Measurements from ENCODE around the gene SNRPA1.
A peak's percentile ranks its signal among the peaks of the same experiment; 100 is the strongest.
"Not testable (repeated sequence)": the region's sequence is repeated elsewhere in the genome, so short reads cannot be mapped to it uniquely, and the experiment has no call there.

Gene SNRPA1

DNA sequence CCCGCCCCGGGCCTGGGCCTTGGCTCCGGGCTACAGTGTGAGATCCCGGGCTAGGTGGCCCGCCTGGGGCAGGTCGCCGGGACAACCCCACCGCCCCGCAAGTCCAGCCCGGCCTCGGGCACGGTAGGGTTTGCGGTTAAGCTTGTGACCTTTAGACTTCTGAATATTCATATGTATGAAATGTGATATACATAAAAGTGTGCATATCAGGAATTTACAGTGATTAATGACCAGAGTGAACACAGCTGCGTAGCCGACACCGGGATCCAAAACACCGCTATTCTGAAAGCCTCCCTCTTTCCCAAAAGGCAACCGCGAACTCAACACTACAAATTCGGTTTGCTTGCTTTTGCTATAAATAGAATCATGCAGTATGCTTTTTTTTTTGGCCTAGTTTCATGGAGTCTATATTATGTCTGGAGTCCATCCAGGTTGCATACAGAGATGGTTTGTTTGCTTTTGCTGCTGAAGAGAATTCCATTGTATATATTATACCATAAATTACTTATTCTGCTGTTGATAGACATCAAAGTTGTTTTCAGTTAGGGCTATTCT is 636 bp upstream of the SNRPA1 start:
- DNase-seq (ENCODE audit: low read depth) = no peak

DNA sequence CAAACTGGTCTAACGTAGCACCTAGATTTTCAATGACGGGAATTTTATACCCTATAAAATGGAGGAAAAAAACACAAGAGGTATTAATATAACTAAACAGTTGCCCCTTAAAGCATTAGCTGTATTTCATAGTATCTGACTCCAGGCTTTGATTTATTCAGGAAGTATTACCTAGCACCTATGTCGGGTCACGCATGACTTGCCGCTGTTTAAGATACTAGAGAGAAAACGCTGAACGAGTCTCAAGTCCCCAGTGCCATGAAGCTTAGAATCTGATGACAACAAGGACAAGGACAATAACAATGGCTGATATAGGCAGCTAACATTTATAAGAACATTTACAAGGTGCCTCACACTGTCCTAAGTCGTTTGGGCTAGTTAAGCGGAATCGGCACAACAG is 1.9 kb downstream of the SNRPA1 start:
- DNase-seq (ENCODE audit: low read depth) = no peak

- DNase-seq (ENCODE audit: low read depth) = no peak
Measured at GRCh38 chr15:101288905-101289513, 6.0 kb downstream of the SNRPA1 start.

GRCh38 chr15:101287342-101287741 is 7.7 kb downstream of the SNRPA1 start:
- not testable (repeated sequence) for DNase-seq (ENCODE audit: low read depth)

DNA sequence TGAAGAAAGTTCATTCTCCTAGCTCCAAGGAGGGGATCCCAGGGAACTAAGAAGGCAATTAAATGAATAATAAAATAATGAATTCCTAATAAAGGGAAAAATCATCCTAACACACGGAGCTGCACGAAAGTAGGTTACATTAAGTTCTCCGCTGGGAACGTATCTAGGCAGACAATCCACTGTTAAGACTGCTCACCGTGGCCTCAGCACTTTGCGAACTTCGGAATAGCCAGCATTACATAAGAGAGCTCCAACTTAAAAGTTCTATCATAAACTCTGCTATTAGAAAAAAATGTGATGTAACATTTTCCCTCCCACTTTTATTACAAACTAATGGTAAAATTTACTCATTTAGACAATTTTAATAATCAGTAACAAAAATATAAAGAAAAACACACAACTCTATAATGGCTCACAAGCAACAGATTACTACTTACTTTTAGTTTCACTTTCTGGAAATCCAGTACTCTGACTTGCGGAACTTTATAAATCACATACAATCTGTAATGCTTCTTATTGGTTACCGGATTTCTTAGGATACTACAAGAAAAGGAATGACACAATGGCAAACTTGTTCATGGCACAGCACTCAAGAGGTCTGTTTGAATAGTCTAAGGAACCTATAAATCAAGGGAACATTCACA is 8.5 kb downstream of the SNRPA1 start:
- DNase-seq (ENCODE audit: low read depth) = no peak

GRCh38 chr15:101283931-101284330 is 11.1 kb downstream of the SNRPA1 start:
- no peak for DNase-seq (ENCODE audit: low read depth)

DNA sequence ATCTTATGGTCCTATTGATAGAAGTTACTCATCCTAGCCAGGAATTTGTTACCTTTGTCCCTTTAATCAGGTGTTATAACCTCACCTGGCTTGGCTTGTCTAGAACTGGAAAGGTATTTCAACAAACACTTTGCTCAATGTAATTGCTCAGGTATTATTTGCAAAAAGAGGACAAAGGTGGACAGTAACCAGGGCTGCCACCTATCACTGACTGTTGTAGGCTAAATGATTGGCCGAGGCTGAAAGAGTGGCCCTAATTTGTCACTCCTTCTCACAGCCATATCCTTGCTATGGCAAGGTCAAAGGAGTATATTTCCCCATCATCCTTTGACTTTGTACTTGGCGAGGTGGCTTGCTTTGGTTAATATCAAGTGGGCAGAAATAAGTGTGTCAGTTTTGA is 15.0 kb downstream of the SNRPA1 start:
- DNase-seq (ENCODE audit: low read depth) = no peak

DNA sequence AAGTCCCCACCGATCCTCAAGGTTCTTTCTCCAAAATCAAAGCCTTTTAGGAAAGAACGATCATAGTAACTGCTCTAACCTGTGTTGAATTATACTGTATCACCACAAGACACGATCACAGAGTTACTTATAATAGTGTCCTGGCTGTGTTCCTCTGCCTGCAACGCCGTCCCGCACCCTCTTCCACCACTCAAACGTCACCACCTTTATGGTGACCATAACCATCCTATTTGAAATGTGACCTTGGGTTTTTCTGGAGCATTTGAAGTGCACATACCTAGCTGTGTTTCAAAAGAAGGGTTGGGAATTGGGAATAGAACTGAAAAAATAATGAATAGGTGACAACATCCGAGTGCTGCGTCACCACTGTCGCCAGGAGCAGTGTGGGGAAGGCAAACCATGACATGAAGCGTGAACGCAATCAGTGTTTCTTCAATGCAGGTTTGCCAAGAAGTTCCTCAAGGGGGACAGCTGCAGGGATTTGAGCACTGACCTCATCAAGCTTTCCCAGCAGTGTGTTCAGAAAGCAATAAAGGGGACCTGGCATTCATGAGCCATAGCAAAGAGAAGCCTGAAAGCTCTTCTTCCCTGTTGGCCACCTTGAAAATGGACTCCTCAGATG is 17.0 kb downstream of the SNRPA1 start:
- DNase-seq (ENCODE audit: low read depth) = no peak

DNA sequence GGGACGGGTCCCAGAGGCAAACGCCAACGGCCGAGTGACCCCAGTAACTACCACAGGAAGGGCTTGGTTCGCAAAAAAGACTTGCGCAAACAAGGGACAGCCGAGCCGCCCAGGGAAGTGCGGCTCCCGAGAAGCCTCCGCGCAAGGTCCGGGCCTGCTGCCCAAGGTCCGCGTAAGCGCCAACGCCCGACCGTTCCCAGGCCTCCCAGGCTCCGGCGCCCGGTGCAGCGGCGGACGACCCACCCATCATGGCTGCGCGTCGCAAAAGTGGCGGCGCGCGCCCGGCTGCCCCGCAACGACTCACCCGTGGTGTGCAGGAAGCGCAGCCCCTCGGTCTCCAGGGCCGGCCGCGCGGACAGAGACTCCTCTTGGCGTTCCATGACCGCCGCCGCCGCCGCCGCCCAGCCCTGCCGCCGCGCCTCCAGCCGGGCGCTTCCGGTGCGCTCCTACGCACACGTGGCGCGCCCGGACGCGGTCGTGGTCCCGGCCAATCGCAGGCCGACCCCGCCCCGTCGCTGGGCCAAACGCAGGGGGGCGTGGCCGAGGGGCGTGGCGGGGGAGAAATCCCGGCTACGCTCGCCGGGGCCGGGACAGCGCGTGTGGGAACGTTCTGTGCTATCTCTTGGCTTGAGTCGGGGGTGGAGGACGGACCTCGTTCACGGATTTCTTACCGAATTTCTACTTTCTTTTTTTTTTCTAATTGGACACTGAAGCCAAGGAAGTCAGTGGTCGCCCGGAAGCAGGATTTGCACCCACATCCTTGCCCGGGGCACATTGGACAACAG is 17.8 kb downstream of the SNRPA1 start, which contains the start of gene SELENOS:
Gene SELENOS (minus strand): TSS at position 448 of the 785 bp plus-strand sequence. CDS start 68 bp downstream, at position 380.
- DNase-seq (ENCODE audit: low read depth) = peak; percentile 82

- no peak for DNase-seq (ENCODE audit: low read depth)
Measured at GRCh38 chr15:101276501-101277037, 18.5 kb downstream of the SNRPA1 start.

- no peak for DNase-seq (ENCODE audit: low read depth)
Measured at GRCh38 chr15:101275018-101275417, 20.0 kb downstream of the SNRPA1 start.

- no peak for DNase-seq (ENCODE audit: low read depth)
Measured at GRCh38 chr15:101273534-101273933, 21.5 kb downstream of the SNRPA1 start.

- DNase-seq (ENCODE audit: low read depth) = no peak
Measured at GRCh38 chr15:101272584-101272983, 22.5 kb downstream of the SNRPA1 start.

GRCh38 chr15:101269479-101270223 is 25.4 kb downstream of the SNRPA1 start:
- no peak for DNase-seq (ENCODE audit: low read depth)

DNA sequence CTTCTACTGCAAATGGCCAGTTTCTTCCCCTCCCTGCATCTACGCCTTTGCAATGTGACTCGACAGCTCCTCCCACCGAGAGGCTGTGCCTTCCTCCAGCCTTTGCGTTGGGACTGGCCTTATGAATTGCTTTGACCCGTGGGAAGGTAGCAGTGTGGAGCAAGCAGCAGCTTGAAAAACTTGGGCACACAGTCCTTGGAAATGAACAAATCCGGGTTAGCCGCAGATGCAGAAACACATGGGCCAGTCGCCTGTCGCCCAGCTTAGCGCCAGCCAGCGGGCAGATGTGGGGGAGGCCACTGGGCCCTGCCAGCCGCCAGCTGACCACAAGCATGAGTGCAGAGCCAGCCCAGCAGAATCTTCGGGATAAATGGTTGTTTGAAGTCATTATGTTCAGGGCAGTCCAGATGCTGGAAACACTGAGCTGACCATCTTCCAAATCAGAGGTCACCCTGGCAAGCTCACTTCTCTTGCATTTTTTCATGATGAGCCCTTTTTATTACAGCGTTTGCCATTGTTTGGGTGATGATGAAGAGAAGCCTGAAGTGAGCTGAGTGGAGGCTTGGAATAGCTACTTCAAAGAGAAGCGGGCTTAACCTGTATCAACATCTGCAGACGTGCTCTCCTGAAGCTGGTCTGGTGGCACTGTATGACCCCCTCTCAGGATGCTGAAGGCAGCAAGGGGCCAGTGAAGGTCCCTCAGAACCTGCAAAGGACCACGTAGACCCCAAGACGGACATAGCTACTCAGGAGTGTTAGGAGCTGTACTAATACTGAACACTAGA is 27.5 kb downstream of the SNRPA1 start:
- DNase-seq (ENCODE audit: low read depth) = no peak

- DNase-seq (ENCODE audit: low read depth) = no peak
Measured at GRCh38 chr15:101266787-101267186, 28.3 kb downstream of the SNRPA1 start.

GRCh38 chr15:101266034-101266433 is 29.0 kb downstream of the SNRPA1 start:
- no peak for DNase-seq (ENCODE audit: low read depth)

GRCh38 chr15:101264911-101265641 is 30.0 kb downstream of the SNRPA1 start:
- no peak for DNase-seq (ENCODE audit: low read depth)

DNA sequence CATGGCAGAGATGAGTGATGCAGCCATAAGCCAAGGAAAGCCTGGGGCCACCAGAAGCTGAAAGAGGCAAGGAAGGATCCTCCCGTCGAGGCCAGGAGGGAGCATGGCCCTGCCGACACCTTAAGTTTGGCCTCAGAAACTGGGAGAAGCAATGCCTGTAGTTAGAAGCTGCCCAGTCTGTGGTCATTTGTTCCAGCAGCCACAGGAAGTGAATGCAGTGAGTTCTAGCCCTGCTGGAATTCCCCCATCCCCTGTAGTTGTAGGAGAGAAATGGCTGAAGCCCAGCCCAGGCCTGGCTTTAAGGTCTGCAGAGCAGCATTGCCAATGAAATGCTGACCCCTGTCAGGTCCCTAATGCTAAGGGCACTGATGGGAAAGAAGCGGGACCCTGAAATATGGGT is 31.0 kb downstream of the SNRPA1 start:
- DNase-seq (ENCODE audit: low read depth) = no peak

DNA sequence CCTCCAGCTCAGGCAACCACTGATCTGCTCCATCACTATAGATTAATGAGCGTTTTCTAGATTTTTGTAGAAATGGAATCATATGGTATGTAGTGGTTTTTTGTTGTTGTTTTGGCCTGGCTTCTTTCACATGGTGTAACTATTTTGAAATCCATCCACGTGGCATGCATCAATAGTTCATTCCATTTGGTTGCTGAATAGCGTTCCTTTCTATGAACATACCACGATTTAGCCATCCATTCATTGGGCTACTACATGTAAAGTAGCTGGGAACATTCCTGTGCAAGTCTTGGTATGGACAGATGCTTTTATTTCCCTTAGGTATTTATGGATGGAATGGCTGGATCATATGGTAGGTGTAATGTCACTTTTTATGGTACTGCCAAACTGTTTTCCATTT is 32.5 kb downstream of the SNRPA1 start:
- DNase-seq (ENCODE audit: low read depth) = no peak

Measured in activated gamma-delta T cell treated with anti-CD3 and anti-CD28 coated beads, Interleukin-2, amount 50 U/mL, for 16 hours (primary cell).